Measurements from ENCODE around the gene LGALS3BP.

DNA sequence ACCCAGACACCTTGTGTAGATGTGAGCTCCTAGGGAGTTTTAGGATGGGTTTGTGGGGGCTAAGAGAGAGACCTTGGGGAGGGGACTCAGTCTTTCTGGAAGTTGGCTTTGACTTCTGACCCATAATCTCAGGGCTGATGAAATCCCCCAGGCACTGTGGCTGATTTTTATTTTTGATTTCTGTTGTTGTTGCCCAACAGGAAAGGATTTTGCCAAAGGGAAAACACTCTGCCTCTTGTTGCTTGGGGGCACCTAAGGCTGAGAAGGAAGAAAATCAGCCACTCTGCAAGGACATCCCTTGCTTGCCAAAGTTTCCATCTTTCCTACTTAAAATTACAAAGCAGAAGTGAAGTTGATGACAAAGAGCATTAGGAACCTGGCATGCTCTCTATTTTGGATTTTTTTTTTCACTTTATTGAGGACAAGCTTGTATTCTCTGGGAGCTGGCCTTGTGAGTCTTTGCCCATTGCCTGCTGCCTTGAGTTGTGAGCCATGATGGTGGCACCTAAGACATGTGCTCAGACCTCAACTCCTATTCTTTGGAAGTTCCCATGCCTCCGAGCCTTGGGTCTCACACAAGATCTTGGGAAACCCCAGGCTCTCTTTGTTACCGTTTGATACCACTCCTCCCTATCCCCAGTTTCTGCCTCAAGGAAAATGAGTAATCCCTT is 41.0 kb upstream of the LGALS3BP start:
- TF ChIP-seq YY1 (IDR thresholded peaks at IDR 0.05; ENCODE audit: low read depth) (no peak), CREB1 (IDR thresholded peaks at IDR 0.05; ENCODE audit: low read depth) (no peak), NFIC (IDR thresholded peaks at IDR 0.05) (no peak), EGR1 (IDR thresholded peaks at IDR 0.05) (no peak), EP300 (IDR thresholded peaks at IDR 0.05; ENCODE audit: borderline replicate concordance) (no peak), CEBPB (IDR thresholded peaks at IDR 0.05) (no peak), ZBTB7A (IDR thresholded peaks at IDR 0.05; ENCODE audit: low read depth) (no peak), TCF12 (IDR thresholded peaks at IDR 0.05; ENCODE audit: low read depth) (no peak), FOXM1 (IDR thresholded peaks at IDR 0.05; ENCODE audit: borderline replicate concordance, low read depth) (no peak), TAF1 (IDR thresholded peaks at IDR 0.05; ENCODE audit: low read depth) (no peak), TEAD4 (IDR thresholded peaks at IDR 0.05) (no peak)
- TF ChIP-seq, protein P1, sequence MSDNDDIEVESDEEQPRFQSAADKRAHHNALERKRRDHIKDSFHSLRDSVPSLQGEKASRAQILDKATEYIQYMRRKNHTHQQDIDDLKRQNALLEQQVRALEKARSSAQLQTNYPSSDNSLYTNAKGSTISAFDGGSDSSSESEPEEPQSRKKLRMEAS (IDR thresholded peaks at IDR 0.05), result no peak
- TF ChIP-seq, protein P2, sequence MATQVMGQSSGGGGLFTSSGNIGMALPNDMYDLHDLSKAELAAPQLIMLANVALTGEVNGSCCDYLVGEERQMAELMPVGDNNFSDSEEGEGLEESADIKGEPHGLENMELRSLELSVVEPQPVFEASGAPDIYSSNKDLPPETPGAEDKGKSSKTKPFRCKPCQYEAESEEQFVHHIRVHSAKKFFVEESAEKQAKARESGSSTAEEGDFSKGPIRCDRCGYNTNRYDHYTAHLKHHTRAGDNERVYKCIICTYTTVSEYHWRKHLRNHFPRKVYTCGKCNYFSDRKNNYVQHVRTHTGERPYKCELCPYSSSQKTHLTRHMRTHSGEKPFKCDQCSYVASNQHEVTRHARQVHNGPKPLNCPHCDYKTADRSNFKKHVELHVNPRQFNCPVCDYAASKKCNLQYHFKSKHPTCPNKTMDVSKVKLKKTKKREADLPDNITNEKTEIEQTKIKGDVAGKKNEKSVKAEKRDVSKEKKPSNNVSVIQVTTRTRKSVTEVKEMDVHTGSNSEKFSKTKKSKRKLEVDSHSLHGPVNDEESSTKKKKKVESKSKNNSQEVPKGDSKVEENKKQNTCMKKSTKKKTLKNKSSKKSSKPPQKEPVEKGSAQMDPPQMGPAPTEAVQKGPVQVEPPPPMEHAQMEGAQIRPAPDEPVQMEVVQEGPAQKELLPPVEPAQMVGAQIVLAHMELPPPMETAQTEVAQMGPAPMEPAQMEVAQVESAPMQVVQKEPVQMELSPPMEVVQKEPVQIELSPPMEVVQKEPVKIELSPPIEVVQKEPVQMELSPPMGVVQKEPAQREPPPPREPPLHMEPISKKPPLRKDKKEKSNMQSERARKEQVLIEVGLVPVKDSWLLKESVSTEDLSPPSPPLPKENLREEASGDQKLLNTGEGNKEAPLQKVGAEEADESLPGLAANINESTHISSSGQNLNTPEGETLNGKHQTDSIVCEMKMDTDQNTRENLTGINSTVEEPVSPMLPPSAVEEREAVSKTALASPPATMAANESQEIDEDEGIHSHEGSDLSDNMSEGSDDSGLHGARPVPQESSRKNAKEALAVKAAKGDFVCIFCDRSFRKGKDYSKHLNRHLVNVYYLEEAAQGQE (IDR thresholded peaks at IDR 0.05; ENCODE audit: low read depth), result no peak
- TF ChIP-seq, protein P3, sequence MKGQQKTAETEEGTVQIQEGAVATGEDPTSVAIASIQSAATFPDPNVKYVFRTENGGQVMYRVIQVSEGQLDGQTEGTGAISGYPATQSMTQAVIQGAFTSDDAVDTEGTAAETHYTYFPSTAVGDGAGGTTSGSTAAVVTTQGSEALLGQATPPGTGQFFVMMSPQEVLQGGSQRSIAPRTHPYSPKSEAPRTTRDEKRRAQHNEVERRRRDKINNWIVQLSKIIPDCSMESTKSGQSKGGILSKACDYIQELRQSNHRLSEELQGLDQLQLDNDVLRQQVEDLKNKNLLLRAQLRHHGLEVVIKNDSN (IDR thresholded peaks at IDR 0.05), result no peak
